Caco-2 (cell line): ENCODE data around the gene ASB10. TPM values are rescaled to one million over a fixed set of nuclear protein-coding genes. Genes with fewer than 3 reads are reported as not detected.

Experiments used
- BruUV-seq: library from RNA; stranded (reverse); fragments of 400-500 nt; replicated peaks from 2 replicates; lab custom pipeline; 2021; lab: Mats Ljungman, UMichigan
- CTCF ChIA-PET: fragments of 300-600 bp; sonication (Branson Sonifier 250); formaldehyde crosslinking; loops from one replicate; lab custom pipeline; 2022; ENCODE audit warnings: antibody characterized with exemption; lab: Charles Lee
- POLR2A ChIA-PET: fragments of 300-600 bp; sonication (Branson Sonifier 250); formaldehyde crosslinking; loops from one replicate; lab custom pipeline; 2022; ENCODE audit warnings: antibody characterized with exemption; lab: Charles Lee
- DNase-seq, 2 experiments: peaks; one replicate each; pipeline versions ENCODE4 v3.0.0 to v3.0.0-alpha.2; 2020 to 2022
- H3K27me3 ChIP-seq: replicated peaks from 2 replicates; pipeline ENCODE4 v1.6.0; 2011; ENCODE audit warnings: low read length; ENCODE audit not compliant: control insufficient read depth, insufficient read depth
- H3K36me3 ChIP-seq: 2 replicates; pipeline ENCODE4 v1.5.1; 2011; ENCODE audit warnings: low read length; ENCODE audit not compliant: control insufficient read depth, insufficient read depth
- H3K4me1 ChIP-seq: fragments of 250-450 bp; sonication (Bioruptor Pico); 2 replicates; pipeline ENCODE4 v1.5.1; 2020; ENCODE audit warnings: mild to moderate bottlenecking
- H3K4me3 ChIP-seq: 2 replicates; pipeline ENCODE4 v1.5.1; 2011; ENCODE audit warnings: low read depth, mild to moderate bottlenecking, control low read depth, low read length
- H3K9me3 ChIP-seq: fragments of 250-450 bp; sonication (Bioruptor Pico); 2 replicates; pipeline ENCODE4 v1.5.1; 2020; ENCODE audit warnings: mild to moderate bottlenecking, moderate library complexity
- H3K27ac Mint-ChIP-seq: one replicate; pipeline ENCODE4 v1.8.0; 2022; ENCODE audit warnings: mixed read lengths; ENCODE audit not compliant: unreplicated experiment
- H3K27me3 Mint-ChIP-seq: one replicate; pipeline ENCODE4 v1.8.0; 2022; ENCODE audit warnings: mixed read lengths; ENCODE audit not compliant: insufficient read depth, unreplicated experiment
- H3K36me3 Mint-ChIP-seq: one replicate; pipeline ENCODE4 v1.8.0; 2022; ENCODE audit warnings: mild to moderate bottlenecking, mixed read lengths; ENCODE audit not compliant: insufficient read depth, unreplicated experiment
- H3K4me1 Mint-ChIP-seq: one replicate; pipeline ENCODE4 v1.8.0; 2022; ENCODE audit warnings: low read depth, mixed read lengths; ENCODE audit not compliant: unreplicated experiment
- H3K4me3 Mint-ChIP-seq: one replicate; pipeline ENCODE4 v1.8.0; 2022; ENCODE audit warnings: mild to moderate bottlenecking, moderate library complexity, mixed read lengths; ENCODE audit not compliant: unreplicated experiment
- H3K9me3 Mint-ChIP-seq: one replicate; pipeline ENCODE4 v1.8.0; 2022; ENCODE audit warnings: mixed read lengths; ENCODE audit not compliant: unreplicated experiment
- CTCF ChIP-seq, 2 experiments: fragments of 200-600 bp in 1 of 2; IDR thresholded peaks; 1 replicate in 1 of 2; 2 replicates in 1 of 2; pipeline versions ENCODE4 v1.5.1 to v1.8.0; 2011 to 2022; ENCODE audit warnings: antibody characterized with exemption in 1 of 2, control low read depth in 1 of 2, inconsistent platforms in 1 of 2, low read depth in 1 of 2, low read length in 1 of 2, mild to moderate bottlenecking in 1 of 2, moderate library complexity in 1 of 2; ENCODE audit not compliant: insufficient read depth in 1 of 2, severe bottlenecking in 1 of 2, unreplicated experiment in 1 of 2
- intact Hi-C: fragments of 100-400 bp; cut with micrococcal nuclease; formaldehyde crosslinking; loops from one replicate; pipeline ENCODE4 v1.10.0; 2022; ENCODE audit not compliant: unreplicated experiment
- total RNA-seq: library from RNA; stranded (reverse); gene quantifications from 2 replicates; pipeline ENCODE4 v1.2.3, GENCODE V29; 2022

Gene ASB10
- total RNA-seq, 1 experiment from 2014 or later: not detected

- no peak overlapping the region for H3K27ac Mint-ChIP-seq
- ChIA-PET CTCF (interaction anchor here (0.5 to 0.6 kb wide), 2 partner anchors 44 to 1686 kb away, joined by 3 to 11 read pairs; no protein-coding TSS in a partner anchor), POLR2A (no interaction called here)
- H3K36me3 Mint-ChIP-seq: peaks cover 50% of the 10 kb centered on the region
- H3K36me3 ChIP-seq: peaks cover 6% of the 10 kb centered on the region
- H3K27me3 Mint-ChIP-seq: no peaks in the 10 kb centered on the region
- DNase-seq: no peak
- TF ChIP-seq CTCF (IDR thresholded peaks at IDR 0.05; ENCODE audit: insufficient read depth in 1 of 2, low read depth in 1 of 2, low read length in 1 of 2, severe bottlenecking in 1 of 2, unreplicated experiment in 1 of 2): no peak
- no peak overlapping the region for H3K4me3 Mint-ChIP-seq
- H3K4me1 ChIP-seq: no peaks in the 10 kb centered on the region
- no peaks in the 10 kb centered on the region for H3K9me3 ChIP-seq
- H3K9me3 Mint-ChIP-seq: no peaks in the 10 kb centered on the region
- no peaks in the 10 kb centered on the region for H3K4me1 Mint-ChIP-seq
- H3K4me3 ChIP-seq: no peak overlapping the region
- intact Hi-C loops: no loop called here
- BruUV-seq: no TSS peak
- no peaks in the 10 kb centered on the region for H3K27me3 ChIP-seq
Observed at GRCh38 chr7:151125846-151126481, 61.1 kb downstream of the ASB10 start.

Other genes with a start within 250 kb of the ASB10 start
- gene KCNH2, start 208.9 kb downstream of the ASB10 start, total RNA-seq: 0.60 and 0.66 TPM in 2 replicates
- gene NOS3, start 196.2 kb downstream of the ASB10 start, total RNA-seq: 1.1 TPM in 1 of 2 replicates, not detected in the other
- gene ATG9B, start 162.8 kb downstream of the ASB10 start, total RNA-seq: 4.3 and 4.8 TPM in 2 replicates
- 30.1 and 30.8 TPM in 2 replicates for gene ABCB8, start 158.8 kb downstream of the ASB10 start, total RNA-seq
- 0.70 and 1.1 TPM in 2 replicates for gene ASIC3, start 138.7 kb downstream of the ASB10 start, total RNA-seq
- gene CDK5, start 129.4 kb downstream of the ASB10 start, total RNA-seq: 23.8 and 25.2 TPM in 2 replicates
- 249 and 255 TPM in 2 replicates for gene SLC4A2, start 127.7 kb downstream of the ASB10 start, total RNA-seq
- gene FASTK, start 106.4 kb downstream of the ASB10 start, total RNA-seq: 114 and 119 TPM in 2 replicates
- 68.1 and 75.0 TPM in 2 replicates for gene TMUB1, start 103.8 kb downstream of the ASB10 start, total RNA-seq
- 70.2 and 76.6 TPM in 2 replicates for gene AGAP3, start 100.8 kb downstream of the ASB10 start, total RNA-seq
- gene GBX1, start 19.6 kb downstream of the ASB10 start, total RNA-seq: not detected in 2 replicates
- not detected in 2 replicates for gene H2BK1, start 23.2 kb upstream of the ASB10 start, total RNA-seq
- 50.8 and 57.8 TPM in 2 replicates for gene ABCF2, start 40.0 kb upstream of the ASB10 start, total RNA-seq
- 30.9 and 34.0 TPM in 2 replicates for gene CHPF2, start 45.2 kb upstream of the ASB10 start, total RNA-seq
- gene SMARCD3, start 61.4 kb upstream of the ASB10 start, total RNA-seq: 20.2 and 27.8 TPM in 2 replicates
- gene NUB1, start 154.6 kb upstream of the ASB10 start, total RNA-seq: 51.6 and 54.6 TPM in 2 replicates
- gene WDR86, start 222.8 kb upstream of the ASB10 start, total RNA-seq: 0.52 and 0.95 TPM in 2 replicates